Endothelial cell of umbilical vein (primary cell): Measurements from ENCODE around the gene TSPAN8.

ENCODE experiments used
- FOS ChIP-seq: IDR thresholded peaks from 2 replicates; pipeline ENCODE4 v1.6.1; 2011; ENCODE audit warnings: mild to moderate bottlenecking, low read length, moderate library complexity, borderline replicate concordance; ENCODE audit not compliant: insufficient read depth
- POLR2A ChIP-seq: IDR thresholded peaks from 2 replicates; pipeline ENCODE4 v1.6.1; 2012; ENCODE audit warnings: low read depth, mild to moderate bottlenecking, control low read depth, low read length
- TF ChIP-seq, protein P1 (sequence below), 2 donors: IDR thresholded peaks; 1 replicate in 1 of 2; 2 replicates in 1 of 2; pipeline ENCODE4 v1.5.1; 2011; ENCODE audit warnings: low read length in 2 of 2, mild to moderate bottlenecking in 2 of 2, moderate library complexity in 2 of 2, control low read depth in 1 of 2, inconsistent platforms in 1 of 2, low read depth in 1 of 2; ENCODE audit not compliant: insufficient read depth in 1 of 2; ENCODE audit errors: extremely low read depth in 1 of 2

DNA sequence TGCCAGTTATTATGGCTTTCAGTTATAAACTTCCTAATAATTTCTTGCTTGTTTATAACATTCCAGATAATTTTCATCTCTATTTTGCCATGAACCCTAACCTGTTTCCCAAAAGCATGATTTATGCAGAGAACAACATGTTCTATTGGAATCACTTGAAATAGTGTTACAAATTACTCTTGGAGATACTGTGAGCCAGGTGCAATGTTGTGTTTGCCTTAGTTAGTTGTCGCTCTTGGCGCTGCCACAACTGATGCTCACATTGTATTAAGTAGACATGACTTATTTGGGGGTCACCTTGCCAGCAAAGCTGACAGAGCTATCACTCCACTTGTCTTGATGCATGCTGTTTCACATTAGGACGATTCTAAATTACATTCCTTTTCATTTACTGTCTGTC, 49.4 kb downstream of the TSPAN8 start:
- TF ChIP-seq FOS (no peak), POLR2A (no peak)
- TF ChIP-seq, protein P1, sequence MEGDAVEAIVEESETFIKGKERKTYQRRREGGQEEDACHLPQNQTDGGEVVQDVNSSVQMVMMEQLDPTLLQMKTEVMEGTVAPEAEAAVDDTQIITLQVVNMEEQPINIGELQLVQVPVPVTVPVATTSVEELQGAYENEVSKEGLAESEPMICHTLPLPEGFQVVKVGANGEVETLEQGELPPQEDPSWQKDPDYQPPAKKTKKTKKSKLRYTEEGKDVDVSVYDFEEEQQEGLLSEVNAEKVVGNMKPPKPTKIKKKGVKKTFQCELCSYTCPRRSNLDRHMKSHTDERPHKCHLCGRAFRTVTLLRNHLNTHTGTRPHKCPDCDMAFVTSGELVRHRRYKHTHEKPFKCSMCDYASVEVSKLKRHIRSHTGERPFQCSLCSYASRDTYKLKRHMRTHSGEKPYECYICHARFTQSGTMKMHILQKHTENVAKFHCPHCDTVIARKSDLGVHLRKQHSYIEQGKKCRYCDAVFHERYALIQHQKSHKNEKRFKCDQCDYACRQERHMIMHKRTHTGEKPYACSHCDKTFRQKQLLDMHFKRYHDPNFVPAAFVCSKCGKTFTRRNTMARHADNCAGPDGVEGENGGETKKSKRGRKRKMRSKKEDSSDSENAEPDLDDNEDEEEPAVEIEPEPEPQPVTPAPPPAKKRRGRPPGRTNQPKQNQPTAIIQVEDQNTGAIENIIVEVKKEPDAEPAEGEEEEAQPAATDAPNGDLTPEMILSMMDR (IDR thresholded peaks at IDR 0.05; ENCODE audit: extremely low read depth in 1 of 2, insufficient read depth in 1 of 2, low read depth in 1 of 2, low read length in 2 of 2): no peak
